ENCODE data around the gene TBL1Y. TPM values are rescaled to one million over a fixed set of nuclear protein-coding genes. Genes with fewer than 3 reads are reported as not detected.
"Not testable (repeated sequence)": the region's sequence is repeated elsewhere in the genome, so short reads cannot be mapped to it uniquely, and the experiment has no call there.

Gene TBL1Y
- polyA plus RNA-seq, 4 donors: 0.03 to 2.6 TPM; not detected in 2

GRCh38 chrY:7052461-7052860, 142.0 kb downstream of the TBL1Y start:
- DNase-seq; H3K4me1 ChIP-seq (ENCODE audit: control insufficient read depth in 3 of 3, insufficient read depth in 2 of 3, low read depth in 1 of 3, low read length in 2 of 3); FAIRE-seq; H3K36me3 ChIP-seq (ENCODE audit: control insufficient read depth in 3 of 3, insufficient read depth in 2 of 3, low read depth in 1 of 3, low read length in 3 of 3); H3K9me3 ChIP-seq (ENCODE audit: control insufficient read depth in 2 of 2, insufficient read depth in 1 of 2, low read depth in 1 of 2, low read length in 1 of 2); H3K27me3 ChIP-seq (ENCODE audit: control insufficient read depth in 3 of 3, insufficient read depth in 3 of 3, low read length in 3 of 3); H3K27ac ChIP-seq (ENCODE audit: low read depth in 1 of 3, low read length in 2 of 3); H3K4me3 ChIP-seq (ENCODE audit: low read depth in 1 of 3, low read length in 3 of 3): not testable (repeated sequence)
- 73 to 74% methylated on average over 3 of the region's 3 CpGs; no CpG with 5 or more reads in 1 of the 3 donors for WGBS, 3 donors

- FAIRE-seq: no peak
- Histone ChIP-seq H3K4me1 (ENCODE audit: control insufficient read depth in 3 of 3, insufficient read depth in 2 of 3, low read depth in 1 of 3, low read length in 2 of 3) (no peaks in the 10 kb centered on the region), H3K27ac (ENCODE audit: low read depth in 1 of 3, low read length in 2 of 3) (no peak overlapping the region), H3K4me3 (ENCODE audit: low read depth in 1 of 3, low read length in 3 of 3) (no peak overlapping the region), H3K9me3 (ENCODE audit: control insufficient read depth in 2 of 2, insufficient read depth in 1 of 2, low read depth in 1 of 2, low read length in 1 of 2) (peaks cover 0 to under 1% of the 10 kb centered on the region in 2 donors), H3K27me3 (ENCODE audit: control insufficient read depth in 3 of 3, insufficient read depth in 3 of 3, low read length in 3 of 3) (no peaks in the 10 kb centered on the region), H3K36me3 (ENCODE audit: control insufficient read depth in 3 of 3, insufficient read depth in 2 of 3, low read depth in 1 of 3, low read length in 3 of 3) (no peaks in the 10 kb centered on the region)
- peak; percentile 6 to 9 for DNase-seq
- 37 to 68% methylated on average over 5 of the region's 5 CpGs; no CpG with 5 or more reads in 1 of the 3 donors for WGBS, 3 donors
Measured at GRCh38 chrY:7056886-7057285, 146.4 kb downstream of the TBL1Y start.

- DNase-seq (no peak), FAIRE-seq (no peak)
- Histone ChIP-seq H3K4me3 (ENCODE audit: low read depth in 1 of 3, low read length in 3 of 3) (no peak overlapping the region), H3K27me3 (ENCODE audit: control insufficient read depth in 3 of 3, insufficient read depth in 3 of 3, low read length in 3 of 3) (no peaks in the 10 kb centered on the region), H3K27ac (ENCODE audit: low read depth in 1 of 3, low read length in 2 of 3) (no peak overlapping the region), H3K4me1 (ENCODE audit: control insufficient read depth in 3 of 3, insufficient read depth in 2 of 3, low read depth in 1 of 3, low read length in 2 of 3) (no peaks in the 10 kb centered on the region), H3K9me3 (ENCODE audit: control insufficient read depth in 2 of 2, insufficient read depth in 1 of 2, low read depth in 1 of 2, low read length in 1 of 2) (no peaks in the 10 kb centered on the region), H3K36me3 (ENCODE audit: control insufficient read depth in 3 of 3, insufficient read depth in 2 of 3, low read depth in 1 of 3, low read length in 3 of 3) (no peaks in the 10 kb centered on the region)
Measured at GRCh38 chrY:7078725-7079124, 168.2 kb downstream of the TBL1Y start.

- not testable (repeated sequence) for H3K4me1 ChIP-seq (ENCODE audit: control insufficient read depth in 3 of 3, insufficient read depth in 2 of 3, low read depth in 1 of 3, low read length in 2 of 3); FAIRE-seq; H3K4me3 ChIP-seq (ENCODE audit: low read depth in 1 of 3, low read length in 3 of 3); H3K27ac ChIP-seq (ENCODE audit: low read depth in 1 of 3, low read length in 2 of 3); DNase-seq; H3K9me3 ChIP-seq (ENCODE audit: control insufficient read depth in 2 of 2, insufficient read depth in 1 of 2, low read depth in 1 of 2, low read length in 1 of 2); H3K27me3 ChIP-seq (ENCODE audit: control insufficient read depth in 3 of 3, insufficient read depth in 3 of 3, low read length in 3 of 3); H3K36me3 ChIP-seq (ENCODE audit: control insufficient read depth in 3 of 3, insufficient read depth in 2 of 3, low read depth in 1 of 3, low read length in 3 of 3)
- WGBS, 3 donors: 39 to 73% methylated on average over 4 of the region's 4 CpGs; no CpG with 5 or more reads in 1 of the 3 donors
Measured at GRCh38 chrY:7080548-7080947, 170.1 kb downstream of the TBL1Y start.

- Histone ChIP-seq H3K27me3 (ENCODE audit: control insufficient read depth in 3 of 3, insufficient read depth in 3 of 3, low read length in 3 of 3) (no peaks in the 10 kb centered on the region), H3K27ac (ENCODE audit: low read depth in 1 of 3, low read length in 2 of 3) (no peak overlapping the region), H3K9me3 (ENCODE audit: control insufficient read depth in 2 of 2, insufficient read depth in 1 of 2, low read depth in 1 of 2, low read length in 1 of 2) (no peaks in the 10 kb centered on the region), H3K4me3 (ENCODE audit: low read depth in 1 of 3, low read length in 3 of 3) (no peak overlapping the region), H3K4me1 (ENCODE audit: control insufficient read depth in 3 of 3, insufficient read depth in 2 of 3, low read depth in 1 of 3, low read length in 2 of 3) (no peaks in the 10 kb centered on the region), H3K36me3 (ENCODE audit: control insufficient read depth in 3 of 3, insufficient read depth in 2 of 3, low read depth in 1 of 3, low read length in 3 of 3) (peaks cover 0 to 9% (median 0%) of the 10 kb centered on the region in 3 donors)
- DNase-seq (peak; percentile 50 to 78), FAIRE-seq (peak; percentile 39)
- 0 to 2% methylated on average over 8 to 10 of the region's 10 CpGs; no CpG with 5 or more reads in 1 of the 3 donors for WGBS, 3 donors
Measured at GRCh38 chrY:7085606-7086005, 175.1 kb downstream of the TBL1Y start.

- Histone ChIP-seq H3K27me3 (ENCODE audit: control insufficient read depth in 3 of 3, insufficient read depth in 3 of 3, low read length in 3 of 3) (no peaks in the 10 kb centered on the region), H3K4me3 (ENCODE audit: low read depth in 1 of 3, low read length in 3 of 3) (no peak overlapping the region), H3K4me1 (ENCODE audit: control insufficient read depth in 3 of 3, insufficient read depth in 2 of 3, low read depth in 1 of 3, low read length in 2 of 3) (no peaks in the 10 kb centered on the region), H3K27ac (ENCODE audit: low read depth in 1 of 3, low read length in 2 of 3) (no peak overlapping the region), H3K9me3 (ENCODE audit: control insufficient read depth in 2 of 2, insufficient read depth in 1 of 2, low read depth in 1 of 2, low read length in 1 of 2) (no peaks in the 10 kb centered on the region), H3K36me3 (ENCODE audit: control insufficient read depth in 3 of 3, insufficient read depth in 2 of 3, low read depth in 1 of 3, low read length in 3 of 3) (no peaks in the 10 kb centered on the region)
- DNase-seq (no peak), FAIRE-seq (no peak)
- 75 to 85% methylated on average over 1 of the region's 1 CpG; no CpG with 5 or more reads in 1 of the 3 donors for WGBS, 3 donors
Measured at GRCh38 chrY:7092836-7093235, 182.3 kb downstream of the TBL1Y start.

- H3K9me3 ChIP-seq (ENCODE audit: control insufficient read depth in 2 of 2, insufficient read depth in 1 of 2, low read depth in 1 of 2, low read length in 1 of 2): no peaks in the 10 kb centered on the region
- no peak overlapping the region for H3K4me3 ChIP-seq (ENCODE audit: low read depth in 1 of 3, low read length in 3 of 3)
- H3K36me3 ChIP-seq (ENCODE audit: control insufficient read depth in 3 of 3, insufficient read depth in 2 of 3, low read depth in 1 of 3, low read length in 3 of 3): no peaks in the 10 kb centered on the region
- no peaks in the 10 kb centered on the region for H3K27me3 ChIP-seq (ENCODE audit: control insufficient read depth in 3 of 3, insufficient read depth in 3 of 3, low read length in 3 of 3)
- 95 to 96% methylated on average over 2 of the region's 2 CpGs; no CpG with 5 or more reads in 1 of the 3 donors for whole genome bisulfite sequencing, 3 donors
- no peak overlapping the region for H3K27ac ChIP-seq (ENCODE audit: low read depth in 1 of 3, low read length in 2 of 3)
- no peak for FAIRE-seq
- H3K4me1 ChIP-seq (ENCODE audit: control insufficient read depth in 3 of 3, insufficient read depth in 2 of 3, low read depth in 1 of 3, low read length in 2 of 3): no peaks in the 10 kb centered on the region
- no peak for DNase-seq
Measured at GRCh38 chrY:7094365-7094764, 183.9 kb downstream of the TBL1Y start.

GRCh38 chrY:7097021-7097420, 186.5 kb downstream of the TBL1Y start:
- WGBS, 3 donors: 75 to 77% methylated on average over 3 of the region's 3 CpGs; no CpG with 5 or more reads in 1 of the 3 donors
- no peak for FAIRE-seq
- Histone ChIP-seq H3K36me3 (ENCODE audit: control insufficient read depth in 3 of 3, insufficient read depth in 2 of 3, low read depth in 1 of 3, low read length in 3 of 3) (no peaks in the 10 kb centered on the region), H3K27me3 (ENCODE audit: control insufficient read depth in 3 of 3, insufficient read depth in 3 of 3, low read length in 3 of 3) (no peaks in the 10 kb centered on the region), H3K4me3 (ENCODE audit: low read depth in 1 of 3, low read length in 3 of 3) (no peak overlapping the region), H3K27ac (ENCODE audit: low read depth in 1 of 3, low read length in 2 of 3) (no peak overlapping the region), H3K9me3 (ENCODE audit: control insufficient read depth in 2 of 2, insufficient read depth in 1 of 2, low read depth in 1 of 2, low read length in 1 of 2) (no peaks in the 10 kb centered on the region), H3K4me1 (ENCODE audit: control insufficient read depth in 3 of 3, insufficient read depth in 2 of 3, low read depth in 1 of 3, low read length in 2 of 3) (no peaks in the 10 kb centered on the region)
- no peak for DNase-seq

- FAIRE-seq: no peak
- no peaks in the 10 kb centered on the region for H3K27me3 ChIP-seq (ENCODE audit: control insufficient read depth in 3 of 3, insufficient read depth in 3 of 3, low read length in 3 of 3)
- no peaks in the 10 kb centered on the region for H3K4me1 ChIP-seq (ENCODE audit: control insufficient read depth in 3 of 3, insufficient read depth in 2 of 3, low read depth in 1 of 3, low read length in 2 of 3)
- no peaks in the 10 kb centered on the region for H3K36me3 ChIP-seq (ENCODE audit: control insufficient read depth in 3 of 3, insufficient read depth in 2 of 3, low read depth in 1 of 3, low read length in 3 of 3)
- no peaks in the 10 kb centered on the region for H3K9me3 ChIP-seq (ENCODE audit: control insufficient read depth in 2 of 2, insufficient read depth in 1 of 2, low read depth in 1 of 2, low read length in 1 of 2)
- no peak for DNase-seq
- H3K4me3 ChIP-seq (ENCODE audit: low read depth in 1 of 3, low read length in 3 of 3): no peak overlapping the region
- no peak overlapping the region for H3K27ac ChIP-seq (ENCODE audit: low read depth in 1 of 3, low read length in 2 of 3)
- WGBS, 3 donors: 79 to 84% methylated on average over 3 of the region's 3 CpGs; no CpG with 5 or more reads in 1 of the 3 donors
Measured at GRCh38 chrY:7099742-7100141, 189.2 kb downstream of the TBL1Y start.

Measured in small intestine (tissue), 7 donors.